Measurements from ENCODE around the gene CNTNAP1.

DNA sequence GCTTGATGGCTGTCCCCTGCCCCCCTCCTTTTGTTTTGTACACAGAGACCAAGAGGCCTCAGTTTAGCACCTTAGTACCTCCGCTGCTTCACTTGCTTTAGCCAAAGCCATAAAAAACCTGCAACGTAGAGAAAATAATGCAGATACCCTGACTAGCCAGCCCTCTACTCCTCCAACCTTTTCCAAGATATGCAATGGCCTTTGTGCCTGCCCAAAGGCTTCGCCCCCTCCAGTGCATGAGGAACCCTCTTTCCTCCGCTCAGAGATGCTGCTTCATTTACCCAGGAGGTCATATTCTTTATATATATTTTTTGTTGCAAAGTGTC lies 17.0 kb downstream of the CNTNAP1 start:
- TF ChIP-seq, protein P1, sequence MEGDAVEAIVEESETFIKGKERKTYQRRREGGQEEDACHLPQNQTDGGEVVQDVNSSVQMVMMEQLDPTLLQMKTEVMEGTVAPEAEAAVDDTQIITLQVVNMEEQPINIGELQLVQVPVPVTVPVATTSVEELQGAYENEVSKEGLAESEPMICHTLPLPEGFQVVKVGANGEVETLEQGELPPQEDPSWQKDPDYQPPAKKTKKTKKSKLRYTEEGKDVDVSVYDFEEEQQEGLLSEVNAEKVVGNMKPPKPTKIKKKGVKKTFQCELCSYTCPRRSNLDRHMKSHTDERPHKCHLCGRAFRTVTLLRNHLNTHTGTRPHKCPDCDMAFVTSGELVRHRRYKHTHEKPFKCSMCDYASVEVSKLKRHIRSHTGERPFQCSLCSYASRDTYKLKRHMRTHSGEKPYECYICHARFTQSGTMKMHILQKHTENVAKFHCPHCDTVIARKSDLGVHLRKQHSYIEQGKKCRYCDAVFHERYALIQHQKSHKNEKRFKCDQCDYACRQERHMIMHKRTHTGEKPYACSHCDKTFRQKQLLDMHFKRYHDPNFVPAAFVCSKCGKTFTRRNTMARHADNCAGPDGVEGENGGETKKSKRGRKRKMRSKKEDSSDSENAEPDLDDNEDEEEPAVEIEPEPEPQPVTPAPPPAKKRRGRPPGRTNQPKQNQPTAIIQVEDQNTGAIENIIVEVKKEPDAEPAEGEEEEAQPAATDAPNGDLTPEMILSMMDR (IDR thresholded peaks at IDR 0.05): no peak
- no peak for TF ChIP-seq POLR2A (IDR thresholded peaks at IDR 0.05)
